ENCODE measurements around the gene AKAP6.

- no peak for TF ChIP-seq CTCF (IDR thresholded peaks at IDR 0.05 in 2 of 3, conservative IDR thresholded peaks at IDR 0.05 in 1 of 3; ENCODE audit: borderline replicate concordance in 1 of 3, insufficient read depth in 1 of 3, low read depth in 2 of 3, low read length in 2 of 3)
- no peak for TF ChIP-seq POLR2A (IDR thresholded peaks at IDR 0.05; ENCODE audit: borderline replicate concordance, extremely low read depth, insufficient read depth, insufficient read length)
- TF ChIP-seq EGR1 (IDR thresholded peaks at IDR 0.05; ENCODE audit: low read depth) = no peak
Observed at GRCh38 chr14:32800320-32800719, 471.2 kb downstream of the AKAP6 start.
